Spleen (tissue), 11 donors: ENCODE data around the gene VAV2. TPM values are rescaled to one million over a fixed set of nuclear protein-coding genes. Genes with fewer than 3 reads are reported as not detected.

ENCODE experiments used
- DNase-seq: peaks from one replicate; pipeline ENCODE4 v3.0.0-alpha.2; 2020
- H3K27ac ChIP-seq, 8 donors: fragments of 200-600 bp; sonication (generic) in 7 of 8; 1 replicate in 4 of 8; 2 replicates in 4 of 8; pipeline versions ENCODE4 v1.5.0 to v1.8.0; 2016 to 2021; ENCODE audit warnings: inconsistent platforms in 4 of 8, mild to moderate bottlenecking in 4 of 8, moderate library complexity in 1 of 8
- H3K27me3 ChIP-seq, 7 donors: fragments of 200-600 bp; sonication (generic) in 6 of 7; replicated peaks in 1 of 7; 1 replicate in 4 of 7; 2 replicates in 3 of 7; pipeline versions ENCODE4 v1.5.0 to v1.8.0; 2016 to 2021; ENCODE audit warnings: inconsistent platforms in 3 of 7, mild to moderate bottlenecking in 1 of 7
- H3K36me3 ChIP-seq, 6 donors: fragments of 200-600 bp; sonication (generic) in 5 of 6; 1 replicate in 4 of 6; 2 replicates in 2 of 6; pipeline versions ENCODE4 v1.5.0 to v1.8.0; 2016 to 2021; ENCODE audit warnings: inconsistent platforms in 2 of 6
- H3K4me1 ChIP-seq, 6 donors: fragments of 200-600 bp; sonication (generic) in 5 of 6; 1 replicate in 3 of 6; 2 replicates in 3 of 6; pipeline versions ENCODE4 v1.5.0 to v1.8.0; 2016 to 2021; ENCODE audit warnings: inconsistent platforms in 3 of 6
- H3K4me3 ChIP-seq, 8 donors: fragments of 200-600 bp; sonication (generic) in 7 of 8; 1 replicate in 4 of 8; 2 replicates in 4 of 8; pipeline versions ENCODE4 v1.5.0 to v1.8.0; 2016 to 2021; ENCODE audit warnings: inconsistent platforms in 4 of 8, mild to moderate bottlenecking in 4 of 8, moderate library complexity in 2 of 8
- H3K9me3 ChIP-seq, 8 donors: fragments of 200-600 bp; sonication (generic) in 7 of 8; 1 replicate in 4 of 8; 2 replicates in 4 of 8; pipeline versions ENCODE4 v1.5.0 to v1.8.0; 2016 to 2021; ENCODE audit warnings: inconsistent platforms in 4 of 8
- POLR2A ChIP-seq, 3 donors: fragments of 450-650 bp; IDR thresholded peaks; one replicate each; pipeline ENCODE4 v1.5.1; 2017; ENCODE audit warnings: antibody characterized with exemption in 3 of 3, mild to moderate bottlenecking in 1 of 3
- POLR2AphosphoS5 ChIP-seq, 3 donors: sonication (generic); formaldehyde crosslinking; IDR thresholded peaks; one replicate each; pipeline ENCODE4 v1.5.1; 2017; ENCODE audit warnings: antibody characterized with exemption in 3 of 3
- WGBS, 5 donors: extraction: QIAGEN DNeasy Blood & Tissue Kit in 3 of 5; methylation state at CpG; one replicate each; pipeline versions ENCODE4 v1.1.5 to v1.1.7; 2013 to 2018; 5-methylcytosine and 5-hydroxymethylcytosine counted together
- intact Hi-C: fragments of 100-400 bp; cut with DNase I; formaldehyde crosslinking; loops from one replicate; pipeline ENCODE4 v1.15.0; 2023; ENCODE audit warnings: low total_unique reads
- polyA plus RNA-seq, 3 donors: library from polyadenylated mRNA; stranded (reverse); fragments of 200-250 nt; gene quantifications; one replicate each; pipeline ENCODE4 v1.2.1, GENCODE V29; 2013
- total RNA-seq, 7 donors: library from RNA; depleted of rRNA in 3 of 7; stranded (reverse); fragments of >200 nt in 3 of 7; fragmentation: NEBNext Ultra II Directional in 4 of 7; extraction: Animal tissue kit (Norgen Biotek cat#: 25700) in 4 of 7; gene quantifications; one replicate each; pipeline versions ENCODE4 v1.1.0 to v1.2.1, GENCODE V29; 2016 to 2021
- TF ChIP-seq, protein P1 (sequence below), 11 experiments: fragments of 200-600 bp in 7 of 11; fragments of 450-650 bp in 4 of 11; sonication (generic) in 4 of 11; IDR thresholded peaks in 8 of 11; conservative IDR thresholded peaks in 3 of 11; 1 replicate in 7 of 11; 2 replicates in 4 of 11; pipeline versions ENCODE4 v1.4.0 to v1.8.0; 2016 to 2021; ENCODE audit warnings: antibody characterized with exemption in 11 of 11, inconsistent platforms in 4 of 11, mild to moderate bottlenecking in 1 of 11
- donor health status: healthy with polysubstance abuse.
- donor health status: DM: no; HTN: no; CAD: no; lungs with moderate emphysema.
- donor health status: DM: no; HTN: no; CAD: no.
- donor health status: Bipolar disorder and iron deficiency.
- donor health status: healthy.
- donor health status: DM: no; HTN: no; CAD: no.
- donor health status: DM: yes; HTN: yes; CAD: no.

VAV2 gene
- total and polyA plus RNA-seq, 10 donors, result 14.2 to 39.2 (median 23.3) TPM

DNA sequence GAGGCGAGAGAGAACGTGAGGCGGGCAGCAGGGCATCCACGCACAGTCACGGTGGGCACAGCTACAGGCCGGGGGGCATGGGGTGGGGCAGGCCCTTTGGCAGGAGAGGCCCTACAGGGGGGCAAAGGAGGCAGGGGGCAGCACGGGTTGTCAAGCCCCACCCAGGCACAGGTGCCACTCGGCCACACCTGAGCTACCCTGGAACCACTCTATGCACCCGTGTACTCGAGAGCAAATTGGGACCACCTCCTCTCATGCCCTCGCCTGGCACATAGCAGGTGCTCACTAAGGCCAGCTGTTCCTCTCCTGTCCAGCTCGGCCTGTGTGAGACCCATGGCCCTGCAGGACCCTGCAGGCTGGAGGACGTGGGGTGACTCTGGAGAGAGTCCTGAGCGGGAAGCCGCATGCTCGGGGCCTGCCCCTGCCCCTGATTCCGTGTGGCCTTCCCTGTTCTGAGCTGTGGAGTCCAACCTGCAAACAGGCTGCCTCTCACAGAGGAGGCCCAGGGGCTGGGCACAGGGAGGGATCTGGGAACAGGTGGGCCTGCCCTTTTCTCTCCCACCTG, 222.5 kb downstream of the VAV2 start:
- TF ChIP-seq POLR2A (IDR thresholded peaks at IDR 0.05) (no peak), POLR2AphosphoS5 (IDR thresholded peaks at IDR 0.05) (no peak)
- TF ChIP-seq, protein P1, sequence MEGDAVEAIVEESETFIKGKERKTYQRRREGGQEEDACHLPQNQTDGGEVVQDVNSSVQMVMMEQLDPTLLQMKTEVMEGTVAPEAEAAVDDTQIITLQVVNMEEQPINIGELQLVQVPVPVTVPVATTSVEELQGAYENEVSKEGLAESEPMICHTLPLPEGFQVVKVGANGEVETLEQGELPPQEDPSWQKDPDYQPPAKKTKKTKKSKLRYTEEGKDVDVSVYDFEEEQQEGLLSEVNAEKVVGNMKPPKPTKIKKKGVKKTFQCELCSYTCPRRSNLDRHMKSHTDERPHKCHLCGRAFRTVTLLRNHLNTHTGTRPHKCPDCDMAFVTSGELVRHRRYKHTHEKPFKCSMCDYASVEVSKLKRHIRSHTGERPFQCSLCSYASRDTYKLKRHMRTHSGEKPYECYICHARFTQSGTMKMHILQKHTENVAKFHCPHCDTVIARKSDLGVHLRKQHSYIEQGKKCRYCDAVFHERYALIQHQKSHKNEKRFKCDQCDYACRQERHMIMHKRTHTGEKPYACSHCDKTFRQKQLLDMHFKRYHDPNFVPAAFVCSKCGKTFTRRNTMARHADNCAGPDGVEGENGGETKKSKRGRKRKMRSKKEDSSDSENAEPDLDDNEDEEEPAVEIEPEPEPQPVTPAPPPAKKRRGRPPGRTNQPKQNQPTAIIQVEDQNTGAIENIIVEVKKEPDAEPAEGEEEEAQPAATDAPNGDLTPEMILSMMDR (IDR thresholded peaks at IDR 0.05 in 8 of 11, conservative IDR thresholded peaks at IDR 0.05 in 3 of 11), result no peak
- WGBS, 5 donors, result 85 to 95% (median 87%) methylated on average over 14 to 17 of the region's 17 CpGs
- H3K27ac ChIP-seq, result no peak overlapping the region
- peaks cover 0 to 42% (median 32%) of the 10 kb centered on the region in 8 donors for H3K9me3 ChIP-seq
- H3K4me1 ChIP-seq, result no peaks in the 10 kb centered on the region
- H3K27me3 ChIP-seq, result no peaks in the 10 kb centered on the region
- peaks cover 5 to 93% (median 55%) of the 10 kb centered on the region in 6 donors for H3K36me3 ChIP-seq
- peak; percentile 59 for DNase-seq
- H3K4me3 ChIP-seq, result no peak overlapping the region
- intact Hi-C loops, result no loop called here

DNA sequence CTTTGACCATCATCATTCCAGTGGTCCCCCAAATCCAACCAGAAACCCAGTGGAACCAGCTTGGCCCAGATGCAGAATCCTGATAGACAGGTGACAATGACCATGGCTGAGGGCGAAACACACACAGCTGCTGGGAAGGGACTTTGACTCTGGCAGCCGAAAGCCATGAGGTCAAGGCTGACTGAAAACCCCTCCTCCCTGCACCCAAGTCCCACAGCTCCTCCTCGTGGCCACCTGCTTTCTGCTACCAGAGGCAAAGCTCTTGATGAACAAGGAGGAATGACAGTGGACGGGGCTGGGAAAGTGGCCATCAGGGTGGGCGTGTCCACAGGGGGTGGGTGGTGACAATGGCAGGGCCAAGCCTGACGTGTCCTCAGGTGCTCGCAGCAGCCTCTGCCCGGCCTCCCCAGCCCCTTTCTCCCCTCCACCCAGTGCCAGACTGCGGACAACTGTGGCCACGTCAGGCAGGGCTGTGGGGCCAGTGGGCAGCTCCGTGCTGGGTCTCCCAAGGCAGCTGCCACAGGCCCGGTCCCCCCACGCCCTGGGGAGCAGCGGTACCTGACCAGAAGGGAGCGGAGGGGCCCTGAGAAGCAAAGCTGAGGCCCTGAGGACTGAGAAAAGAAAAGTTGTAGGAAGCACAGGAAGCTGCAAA, 223.1 kb downstream of the VAV2 start:
- TF ChIP-seq POLR2AphosphoS5 (IDR thresholded peaks at IDR 0.05) (no peak), POLR2A (IDR thresholded peaks at IDR 0.05) (no peak)
- TF ChIP-seq, protein P1 (IDR thresholded peaks at IDR 0.05 in 8 of 11, conservative IDR thresholded peaks at IDR 0.05 in 3 of 11), result no peak
- Histone ChIP-seq H3K27ac (no peak overlapping the region), H3K4me3 (no peak overlapping the region), H3K4me1 (no peaks in the 10 kb centered on the region), H3K36me3 (peaks cover 5 to 93% (median 51%) of the 10 kb centered on the region in 6 donors), H3K27me3 (no peaks in the 10 kb centered on the region), H3K9me3 (peaks cover 0 to 39% (median 30%) of the 10 kb centered on the region in 8 donors)
- WGBS, 5 donors, result 87 to 92% (median 88%) methylated on average over 11 to 15 of the region's 15 CpGs
- intact Hi-C loops, result no loop called here
- peak; percentile 59 for DNase-seq

DNA sequence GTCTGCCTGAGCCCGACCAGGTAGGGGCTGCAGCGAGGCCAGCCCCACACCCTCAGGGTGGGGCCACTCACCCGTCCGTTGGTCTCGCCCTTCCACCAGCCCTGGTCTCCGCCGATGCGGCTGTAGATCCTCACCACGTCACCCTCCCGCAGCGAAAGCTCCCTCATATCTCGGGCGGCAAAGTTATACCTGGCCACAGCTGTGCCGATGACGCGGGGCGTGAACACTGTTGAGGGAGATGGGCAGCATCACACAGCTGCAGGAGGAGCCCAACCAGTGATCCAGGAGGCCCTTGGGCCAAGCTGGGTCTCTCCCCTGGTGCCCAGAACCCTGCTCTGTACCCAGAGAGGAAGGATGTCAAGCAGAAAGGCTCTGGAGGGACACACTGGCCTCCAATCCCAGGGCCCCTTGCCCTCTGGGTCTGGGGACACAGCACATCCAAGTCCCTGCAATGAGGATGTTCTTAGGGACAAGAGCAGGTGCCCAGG, 223.7 kb downstream of the VAV2 start:
- peak; percentile 56 for DNase-seq
- H3K9me3 ChIP-seq, result peaks cover 0 to 37% (median 25%) of the 10 kb centered on the region in 8 donors
- H3K4me1 ChIP-seq, result no peaks in the 10 kb centered on the region
- no peaks in the 10 kb centered on the region for H3K27me3 ChIP-seq
- TF ChIP-seq, protein P1 (IDR thresholded peaks at IDR 0.05 in 8 of 11, conservative IDR thresholded peaks at IDR 0.05 in 3 of 11), result no peak
- peak in 1 of 3 donors; percentile 23 for TF ChIP-seq POLR2AphosphoS5 (IDR thresholded peaks at IDR 0.05)
- no peak for TF ChIP-seq POLR2A (IDR thresholded peaks at IDR 0.05)
- no peak overlapping the region for H3K4me3 ChIP-seq
- H3K27ac ChIP-seq, result no peak overlapping the region
- H3K36me3 ChIP-seq, result peaks cover 5 to 93% (median 53%) of the 10 kb centered on the region in 6 donors
- 93 to 99% (median 95%) methylated on average over 7 to 17 of the region's 17 CpGs for WGBS, 5 donors
- intact Hi-C loops, result no loop called here

DNA sequence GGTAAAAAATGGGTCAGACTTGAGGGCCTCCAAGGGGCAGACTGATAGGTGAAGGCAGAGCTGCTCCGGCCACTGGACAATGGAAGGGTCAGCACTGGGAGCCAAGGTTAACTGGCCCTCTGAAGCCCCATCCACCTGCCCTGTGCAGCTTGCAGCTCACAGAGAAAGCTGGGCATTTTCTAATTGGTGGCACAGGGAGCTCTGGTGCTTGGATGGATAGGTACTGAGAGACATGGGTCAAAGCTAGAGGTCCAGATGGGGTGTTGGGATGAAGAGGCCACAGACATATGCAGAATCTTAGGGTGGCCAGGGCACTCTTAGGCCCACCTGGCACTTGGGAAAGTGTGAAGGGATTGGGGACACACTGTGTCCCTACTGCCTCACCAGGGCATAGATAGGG, 224.5 kb downstream of the VAV2 start:
- TF ChIP-seq, protein P1 (IDR thresholded peaks at IDR 0.05 in 8 of 11, conservative IDR thresholded peaks at IDR 0.05 in 3 of 11), result no peak
- no peak for TF ChIP-seq POLR2A (IDR thresholded peaks at IDR 0.05)
- no peak for TF ChIP-seq POLR2AphosphoS5 (IDR thresholded peaks at IDR 0.05)
- Histone ChIP-seq H3K4me1 (no peaks in the 10 kb centered on the region), H3K27me3 (no peaks in the 10 kb centered on the region), H3K4me3 (no peak overlapping the region), H3K27ac (no peak overlapping the region), H3K36me3 (peaks cover 5 to 93% (median 59%) of the 10 kb centered on the region in 6 donors), H3K9me3 (peaks cover 0 to 37% (median 25%) of the 10 kb centered on the region in 8 donors)
- peak; percentile 39 for DNase-seq
- WGBS, 5 donors, result 93 to 100% (median 96%) methylated on average over 1 of the region's 1 CpG
- intact Hi-C loops, result no loop called here
